PC-3 (cell line): Measurements from ENCODE around the gene ST14. TPM values are rescaled to one million over a fixed set of nuclear protein-coding genes. Genes with fewer than 3 reads are reported as not detected.
A peak's percentile ranks its signal among the peaks of the same experiment; 100 is the strongest.

Experiments
- ATAC-seq: fragments of 200-7000 bp; cut with Tn5 transposase; 2 replicates; pipeline ENCODE4 v1.9.1; 2020; ENCODE audit warnings: mild to moderate bottlenecking, moderate library complexity
- Bru-seq: library from RNA; stranded (reverse); fragments of 400-500 nt; gene quantifications from one replicate; lab custom pipeline; 2021; lab: Mats Ljungman, UMichigan
- BruChase-seq, 2 experiments: library from RNA; stranded (reverse); fragments of 400-500 nt; gene quantifications; one replicate each; lab custom pipeline; 2021; lab: Mats Ljungman, UMichigan
- BruUV-seq: library from RNA; stranded (reverse); fragments of 400-500 nt; replicated peaks from 2 replicates; lab custom pipeline; 2021; lab: Mats Ljungman, UMichigan
- CTCF ChIA-PET: fragments of 300-600 bp; sonication (Branson Sonifier 250); formaldehyde crosslinking; loops from one replicate; lab custom pipeline; 2022; ENCODE audit warnings: antibody characterized with exemption; lab: Charles Lee
- POLR2A ChIA-PET: fragments of 300-600 bp; sonication (Branson Sonifier 250); formaldehyde crosslinking; loops from one replicate; lab custom pipeline; 2022; ENCODE audit warnings: antibody characterized with exemption; ENCODE audit not compliant: unreplicated experiment; lab: Charles Lee
- DNase-seq: peaks from one replicate; pipeline ENCODE4 v3.0.0-alpha.2; 2015
- H2AFZ ChIP-seq: fragments of 300-600 bp; sonication (generic); 2 replicates; pipeline ENCODE4 v1.6.0; 2016; ENCODE audit warnings: antibody characterized with exemption, low read length
- H3F3A ChIP-seq: fragments of 300-600 bp; sonication (generic); one replicate; pipeline ENCODE4 v1.6.0; 2017; ENCODE audit warnings: antibody characterized with exemption, low read length, control low read depth, mild to moderate bottlenecking; ENCODE audit not compliant: unreplicated experiment
- H3K27ac ChIP-seq: fragments of 300-600 bp; sonication (generic); 2 replicates; pipeline ENCODE4 v1.5.1; 2016; ENCODE audit warnings: mild to moderate bottlenecking, low read length
- H3K27me3 ChIP-seq: fragments of 300-600 bp; sonication (generic); 2 replicates; pipeline ENCODE4 v1.6.1; 2016; ENCODE audit warnings: low read length, mixed read lengths
- H3K36me3 ChIP-seq: fragments of 300-600 bp; sonication (generic); 2 replicates; pipeline ENCODE4 v1.6.1; 2016; ENCODE audit warnings: low read depth, mixed run types, low read length, mixed read lengths
- H3K4me1 ChIP-seq: fragments of 300-600 bp; sonication (generic); 2 replicates; pipeline ENCODE4 v1.5.1; 2016; ENCODE audit warnings: low read length; ENCODE audit not compliant: insufficient read depth
- H3K4me2 ChIP-seq: fragments of 300-600 bp; sonication (generic); 2 replicates; pipeline ENCODE4 v1.6.0; 2016; ENCODE audit warnings: low read length
- H3K4me3 ChIP-seq: fragments of 300-600 bp; sonication (generic); 2 replicates; pipeline ENCODE4 v1.5.1; 2016; ENCODE audit warnings: mild to moderate bottlenecking, low read length, mixed read lengths
- H3K79me2 ChIP-seq: fragments of 300-600 bp; sonication (generic); 2 replicates; pipeline ENCODE4 v1.6.1; 2017; ENCODE audit warnings: low read length, mixed read lengths
- H3K9ac ChIP-seq: fragments of 300-600 bp; sonication (generic); 2 replicates; pipeline ENCODE4 v1.6.0; 2016; ENCODE audit warnings: mild to moderate bottlenecking, low read length
- H3K9me2 ChIP-seq: fragments of 300-600 bp; sonication (generic); replicated peaks from 2 replicates; pipeline ENCODE4 v1.6.1; 2016; ENCODE audit warnings: mixed run types, low read length, mixed read lengths
- H3K9me3 ChIP-seq: fragments of 300-600 bp; sonication (generic); 2 replicates; pipeline ENCODE4 v1.6.1; 2016; ENCODE audit warnings: low read length, mixed read lengths
- H4K20me1 ChIP-seq: fragments of 300-600 bp; sonication (generic); 2 replicates; pipeline ENCODE4 v1.6.1; 2016; ENCODE audit warnings: low read length, mixed read lengths
- EZH2 ChIP-seq: fragments of 300-600 bp; sonication (generic); IDR thresholded peaks from one replicate; pipeline ENCODE4 v1.6.1; 2017; ENCODE audit warnings: antibody characterized with exemption, mild to moderate bottlenecking, low read length; ENCODE audit not compliant: unreplicated experiment
- EZH2phosphoT487 ChIP-seq: fragments of 300-600 bp; sonication (generic); IDR thresholded peaks from 2 replicates; pipeline ENCODE4 v1.6.1; 2018; ENCODE audit warnings: mild to moderate bottlenecking, antibody characterized with exemption, low read length, borderline replicate concordance
- intact Hi-C: fragments of 100-400 bp; cut with micrococcal nuclease; formaldehyde crosslinking; loops from 2 replicates; pipeline ENCODE4 v1.9.0; 2023
- long read RNA-seq: library from polyadenylated mRNA; unstranded; transcript quantifications from one replicate; pipeline ENCODE4 v2.0.0, GENCODE V29; 2021; ENCODE audit not compliant: unreplicated experiment
- total RNA-seq: library from RNA; depleted of rRNA; stranded (reverse); fragments of >200 nt; gene quantifications from 2 replicates; pipeline ENCODE4 v1.2.3, GENCODE V29; 2014; rRNA removed
- TF ChIP-seq, protein P1 (sequence below): fragments of 300-600 bp; sonication (generic); conservative IDR thresholded peaks from 2 replicates; pipeline ENCODE4 v1.5.1; 2017; ENCODE audit warnings: antibody characterized with exemption, low read depth, mild to moderate bottlenecking, low read length

The ST14 gene
- total RNA-seq = 231 and 289 TPM in 2 replicates
- Bru-seq, nascent RNA = percentile 66 among the genes with signal in this experiment
- percentile 70 among the genes with signal in this experiment for BruChase-seq, experiment 1, labeled RNA remaining after a 6-hour chase
- BruChase-seq, experiment 2, labeled RNA remaining after a 2-hour chase = percentile 62 among the genes with signal in this experiment
- long read RNA-seq, transcript ST14-201 (19 exons, 3,539 nt) = major isoform, 158 of 350 reads
- long read RNA-seq, partial matches to known transcripts = 138 of 350 reads
- long read RNA-seq, other reads (novel, unspliced or antisense) = 54 of 350 reads

GRCh38 chr11:130159657-130160497 lies at the start of gene ST14:
TSS of gene ST14 (plus strand) at chr11:130159782. CDS start at chr11:130159980, 198 bp downstream.
- Histone ChIP-seq H3K4me1 (peaks cover 51% of the 10 kb centered on the region), H3K9me3 (no peaks in the 10 kb centered on the region), H3F3A (no peaks in the 10 kb centered on the region), H3K27ac (peak within 1 kb of the TSS; percentile 60), H3K4me3 (peak within 1 kb of the TSS; percentile 99), H3K9ac (peak within 1 kb of the TSS; percentile 87), H3K36me3 (peaks cover 6% of the 10 kb centered on the region; the same call in 1 of the 2 replicates), H3K9me2 (no peaks in the 10 kb centered on the region), H2AFZ (peak within 1 kb of the TSS; percentile 69), H3K79me2 (peaks cover 50% of the 10 kb centered on the region), H3K27me3 (no peaks in the 10 kb centered on the region), H3K4me2 (peak within 1 kb of the TSS; percentile 87), H4K20me1 (peaks cover 43% of the 10 kb centered on the region)
- TF ChIP-seq EZH2 (no peak), EZH2phosphoT487 (no peak)
- TF ChIP-seq, protein P1, sequence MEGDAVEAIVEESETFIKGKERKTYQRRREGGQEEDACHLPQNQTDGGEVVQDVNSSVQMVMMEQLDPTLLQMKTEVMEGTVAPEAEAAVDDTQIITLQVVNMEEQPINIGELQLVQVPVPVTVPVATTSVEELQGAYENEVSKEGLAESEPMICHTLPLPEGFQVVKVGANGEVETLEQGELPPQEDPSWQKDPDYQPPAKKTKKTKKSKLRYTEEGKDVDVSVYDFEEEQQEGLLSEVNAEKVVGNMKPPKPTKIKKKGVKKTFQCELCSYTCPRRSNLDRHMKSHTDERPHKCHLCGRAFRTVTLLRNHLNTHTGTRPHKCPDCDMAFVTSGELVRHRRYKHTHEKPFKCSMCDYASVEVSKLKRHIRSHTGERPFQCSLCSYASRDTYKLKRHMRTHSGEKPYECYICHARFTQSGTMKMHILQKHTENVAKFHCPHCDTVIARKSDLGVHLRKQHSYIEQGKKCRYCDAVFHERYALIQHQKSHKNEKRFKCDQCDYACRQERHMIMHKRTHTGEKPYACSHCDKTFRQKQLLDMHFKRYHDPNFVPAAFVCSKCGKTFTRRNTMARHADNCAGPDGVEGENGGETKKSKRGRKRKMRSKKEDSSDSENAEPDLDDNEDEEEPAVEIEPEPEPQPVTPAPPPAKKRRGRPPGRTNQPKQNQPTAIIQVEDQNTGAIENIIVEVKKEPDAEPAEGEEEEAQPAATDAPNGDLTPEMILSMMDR = no peak
- ChIA-PET CTCF (interaction anchor here (0.7 kb wide), 1 partner anchor 212 kb away, joined by 3 read pairs; no protein-coding TSS in a partner anchor), POLR2A (no interaction called here)
- DNase-seq (peak; percentile 81), ATAC-seq (peak; percentile 66)
- intact Hi-C loops = no loop called here
- BruUV-seq = no TSS peak

DNA sequence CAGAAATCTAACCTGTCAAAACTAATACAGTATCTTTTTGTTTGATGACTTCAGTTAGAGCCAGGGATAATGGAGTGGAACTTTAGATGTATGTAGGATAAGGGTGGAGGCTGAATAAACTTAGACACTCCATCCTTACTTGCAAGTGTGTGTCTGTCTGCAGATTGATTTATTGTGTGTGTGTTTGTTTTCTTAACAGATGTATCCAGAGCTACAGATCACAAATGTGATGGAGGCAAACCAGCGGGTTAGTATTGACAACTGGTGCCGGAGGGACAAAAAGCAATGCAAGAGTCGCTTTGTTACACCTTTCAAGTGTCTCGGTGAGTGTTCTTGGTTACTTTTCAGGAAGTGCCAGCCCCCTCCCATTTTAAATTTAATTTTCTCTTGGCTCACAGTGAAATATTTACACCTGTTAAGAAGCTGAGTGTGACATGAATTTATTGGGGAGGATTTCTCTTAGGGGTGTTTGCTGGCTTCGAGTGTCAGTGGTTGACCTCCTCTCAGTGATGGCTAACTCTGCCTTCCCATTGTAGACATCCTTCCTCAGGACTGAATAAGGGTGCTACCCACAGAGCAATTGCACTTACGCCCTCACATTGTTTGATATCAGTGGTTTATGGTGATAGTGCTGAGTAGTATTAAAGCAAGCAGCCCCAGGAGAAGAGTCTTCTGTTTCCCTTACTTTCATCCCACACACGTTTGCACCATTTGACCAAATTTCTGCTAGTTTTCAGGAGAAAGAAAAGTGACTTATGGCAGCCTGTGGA lies 49.1 kb upstream of the ST14 start:
- TF ChIP-seq EZH2phosphoT487 (no peak), EZH2 (no peak)
- TF ChIP-seq, protein P1 = no peak
- H3K4me3 ChIP-seq = no peak overlapping the region
- ChIA-PET CTCF (no interaction called here), POLR2A (no interaction called here)
- intact Hi-C loops = no loop called here
- no peak overlapping the region for H2AFZ ChIP-seq
- H3K9me3 ChIP-seq = no peaks in the 10 kb centered on the region
- H3K79me2 ChIP-seq = peaks cover 44% of the 10 kb centered on the region
- no peaks in the 10 kb centered on the region for H3K4me1 ChIP-seq
- no peak overlapping the region for H3K4me2 ChIP-seq
- no peak overlapping the region for H3K27ac ChIP-seq
- DNase-seq = no peak
- no peaks in the 10 kb centered on the region for H3F3A ChIP-seq
- no peak for ATAC-seq
- no peaks in the 10 kb centered on the region for H3K9me2 ChIP-seq
- H3K9ac ChIP-seq = no peak overlapping the region
- H3K36me3 ChIP-seq = peaks cover 48% of the 10 kb centered on the region
- BruUV-seq = no TSS peak
- peaks cover 11% of the 10 kb centered on the region; the same call in 1 of the 2 replicates for H4K20me1 ChIP-seq
- no peaks in the 10 kb centered on the region for H3K27me3 ChIP-seq
